ENCODE results near the gene LIN7B.

GRCh38 chr19:49080392-49080791 lies 33.8 kb upstream of the LIN7B start:
- TF ChIP-seq EZH2 (IDR thresholded peaks at IDR 0.05): no peak
- TF ChIP-seq POLR2AphosphoS5 (IDR thresholded peaks at IDR 0.05; ENCODE audit: borderline replicate concordance, low read depth, low read length): no peak
